GM21423 (cell line): ENCODE data around the gene DYRK3.
"Not testable (repeated sequence)": the region's sequence is repeated elsewhere in the genome, so short reads cannot be mapped to it uniquely, and the experiment has no call there.

Experiments
- ATAC-seq: cut with Tn5 transposase; IDR thresholded peaks from one replicate; pipeline ENCODE4 v1.9.1; 2021; ENCODE audit warnings: mild to moderate bottlenecking, moderate library complexity; ENCODE audit not compliant: unreplicated experiment

DYRK3 gene

GRCh38 chr1:206635080-206635977 lies at the start of gene DYRK3:
Gene DYRK3, plus strand, starts transcription at chr1:206635536. Its CDS starts 168 bp downstream, at chr1:206635704.
- peak; percentile 85 for ATAC-seq

DNA sequence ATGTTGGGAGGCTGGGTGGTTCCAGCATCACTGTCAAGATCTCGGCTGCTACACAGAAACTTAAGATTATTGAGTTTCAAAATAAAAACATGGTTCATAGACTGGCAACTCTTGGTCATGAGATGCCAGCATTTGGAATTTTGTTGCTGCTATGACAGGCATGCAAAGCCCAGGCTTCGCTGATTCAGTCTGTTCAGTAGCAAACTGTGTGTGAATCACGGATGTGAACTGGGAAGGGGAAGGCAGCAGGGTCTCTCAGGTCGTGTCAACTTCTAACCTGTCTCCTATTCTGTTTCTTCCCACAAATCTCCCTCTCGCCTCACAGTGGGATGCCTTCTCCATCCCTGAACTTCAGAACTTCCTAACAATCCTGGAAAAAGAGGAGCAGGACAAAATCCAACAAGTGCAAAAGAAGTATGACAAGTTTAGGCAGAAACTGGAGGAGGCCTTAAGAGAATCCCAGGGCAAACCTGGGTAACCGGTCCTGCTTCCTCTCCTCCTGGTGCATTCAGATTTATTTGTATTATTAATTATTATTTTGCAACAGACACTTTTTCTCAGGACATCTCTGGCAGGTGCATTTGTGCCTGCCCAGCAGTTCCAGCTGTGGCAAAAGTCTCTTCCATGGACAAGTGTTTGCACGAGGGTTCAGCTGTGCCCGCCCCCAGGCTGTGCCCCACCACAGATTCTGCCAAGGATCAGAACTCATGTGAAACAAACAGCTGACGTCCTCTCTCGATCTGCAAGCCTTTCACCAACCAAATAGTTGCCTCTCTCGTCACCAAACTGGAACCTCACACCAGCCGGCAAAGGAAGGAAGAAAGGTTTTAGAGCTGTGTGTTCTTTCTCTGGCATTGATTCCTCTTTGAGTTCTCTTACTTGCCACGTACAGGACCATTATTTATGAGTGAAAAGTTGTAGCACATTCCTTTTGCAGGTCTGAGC lies 48.6 kb upstream of the DYRK3 start:
- no peak for ATAC-seq

GRCh38 chr1:206587904-206588303 lies 47.4 kb upstream of the DYRK3 start:
- no peak for ATAC-seq

- ATAC-seq, result no peak
Measured at GRCh38 chr1:206588492-206588891, 46.8 kb upstream of the DYRK3 start.

- ATAC-seq, result no peak
Measured at GRCh38 chr1:206589206-206589605, 46.1 kb upstream of the DYRK3 start.

DNA sequence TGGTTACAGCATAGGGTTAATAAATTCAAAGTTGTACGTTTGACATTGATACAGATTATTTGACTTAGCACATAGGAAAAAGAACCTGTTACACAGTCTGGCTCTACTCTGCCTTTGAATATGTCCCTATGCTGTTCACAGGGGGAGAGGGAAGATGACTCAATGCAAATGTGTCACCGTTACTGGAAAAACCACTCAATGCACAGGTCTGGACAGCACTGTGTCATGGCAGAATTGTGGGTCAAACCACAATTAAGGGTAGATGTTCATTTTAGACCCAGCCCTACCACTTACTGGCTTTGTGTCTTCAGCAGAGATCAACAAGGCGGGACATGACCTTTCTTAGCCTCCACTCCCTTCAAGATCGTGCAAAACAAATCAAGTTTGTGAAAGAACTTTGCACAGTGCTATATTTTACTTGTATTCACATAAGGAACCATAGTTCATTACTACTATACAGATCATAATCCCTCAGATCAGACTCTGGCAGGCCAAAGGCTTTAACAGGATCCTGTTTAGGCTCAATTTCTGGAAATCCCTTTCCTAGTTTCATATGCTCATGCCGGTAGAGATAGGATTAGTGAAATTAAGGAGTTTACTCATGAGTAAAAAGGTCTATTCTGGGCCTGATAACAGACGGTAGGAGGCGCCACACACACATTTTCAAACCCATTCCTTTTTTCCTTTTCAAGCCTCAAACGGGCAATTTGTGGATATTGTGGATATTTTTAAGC lies 45.1 kb upstream of the DYRK3 start:
- ATAC-seq, result peak; percentile 52

DNA sequence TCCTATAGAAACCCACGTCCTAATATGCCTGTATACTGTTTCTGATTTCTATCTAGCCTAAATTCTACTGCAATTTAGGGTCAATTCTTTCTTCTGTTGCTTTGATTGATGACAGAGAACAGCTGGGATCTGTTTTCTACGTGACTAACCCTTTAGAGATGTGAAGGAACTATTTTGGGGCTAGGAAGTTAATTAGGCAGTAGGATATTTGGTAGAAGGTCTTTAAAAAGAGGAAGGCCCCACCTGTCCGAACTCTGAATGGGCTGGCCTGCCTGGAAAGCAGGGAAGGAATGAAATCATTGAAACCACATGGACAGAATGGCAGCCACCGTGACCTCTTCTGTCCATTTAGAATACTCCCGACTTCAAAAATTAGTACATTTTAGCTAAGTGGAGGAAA lies 44.1 kb upstream of the DYRK3 start:
- no peak for ATAC-seq

DNA sequence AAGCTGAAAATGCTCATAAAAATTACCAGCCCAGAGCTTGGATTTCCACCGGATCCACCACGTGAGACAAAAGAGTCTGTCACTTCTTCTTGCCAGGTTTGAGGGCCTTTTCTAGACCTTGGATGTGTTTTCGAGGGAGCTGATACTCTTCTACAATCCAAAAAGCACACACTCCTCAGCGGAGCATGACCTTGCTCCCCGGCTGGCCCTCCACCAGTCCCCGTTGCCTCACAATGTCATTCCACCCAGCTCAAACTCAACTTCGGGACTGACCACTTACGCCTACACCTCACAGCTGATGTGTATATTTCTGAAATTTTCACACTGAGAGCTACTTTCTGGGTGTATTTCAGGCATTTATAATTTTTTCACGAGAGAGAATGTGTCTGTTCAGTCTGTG lies 43.6 kb upstream of the DYRK3 start:
- ATAC-seq, result no peak

DNA sequence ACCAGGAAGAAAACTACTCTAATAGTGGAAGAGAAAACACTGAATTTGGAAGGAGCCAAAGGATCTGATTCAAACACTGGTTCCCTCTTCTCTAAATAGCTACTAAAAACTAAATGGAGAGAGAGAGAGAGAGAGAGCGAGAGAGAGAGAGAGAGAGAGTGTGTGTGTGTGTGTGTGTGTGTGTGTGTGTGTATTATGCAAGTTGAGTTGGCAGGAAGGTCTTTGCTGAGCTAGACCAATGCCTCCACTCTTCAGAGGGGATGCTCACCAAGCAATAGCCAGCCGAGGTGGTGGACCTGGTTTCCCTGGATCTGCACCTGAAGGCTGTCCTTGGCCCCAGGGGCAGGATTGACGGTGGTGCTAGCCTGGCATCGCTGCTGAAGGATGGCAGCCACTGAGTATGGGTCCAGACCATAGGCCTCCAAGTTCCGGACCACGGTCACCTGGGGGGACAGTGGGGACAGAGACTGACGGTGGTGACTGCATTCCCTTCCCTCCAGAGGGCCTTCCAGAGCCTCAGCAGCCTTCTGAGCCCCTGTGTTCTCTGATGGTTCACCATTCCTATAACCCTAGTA lies 41.9 kb upstream of the DYRK3 start:
- ATAC-seq, result no peak

DNA sequence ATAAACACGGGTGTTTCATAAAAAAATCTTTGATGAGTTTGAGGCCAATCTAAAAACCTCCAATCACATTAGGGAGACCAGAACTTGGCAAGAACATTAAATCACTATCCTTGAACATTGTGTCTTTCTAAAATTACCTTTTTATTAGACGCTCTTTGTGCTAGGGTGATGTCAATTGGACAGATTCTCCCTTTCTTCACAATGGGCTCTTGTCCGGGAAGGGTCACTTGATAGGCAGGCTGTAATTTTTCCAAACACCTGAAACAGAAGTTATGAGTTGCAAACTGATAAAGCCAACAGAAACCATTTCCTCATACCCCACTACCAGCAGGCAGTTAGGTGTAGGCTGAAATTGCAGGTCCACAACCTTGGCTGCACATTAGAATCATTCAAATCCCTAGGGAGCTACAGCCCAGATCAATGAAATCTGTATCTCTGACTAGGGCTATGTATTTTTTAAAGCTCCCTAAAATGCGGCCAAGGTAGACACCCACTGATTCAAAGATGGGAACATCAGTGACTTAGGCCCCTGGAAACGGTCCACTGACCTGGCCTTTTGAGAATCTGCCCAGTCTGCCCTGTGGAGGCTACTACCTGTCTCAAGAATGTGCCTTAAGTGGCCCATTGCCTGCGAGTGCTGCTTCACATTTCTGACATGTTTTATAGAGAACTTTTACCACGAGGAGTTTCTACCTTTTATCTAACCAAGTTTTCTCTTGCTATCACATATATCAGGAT lies 39.6 kb upstream of the DYRK3 start:
- ATAC-seq, result no peak

DNA sequence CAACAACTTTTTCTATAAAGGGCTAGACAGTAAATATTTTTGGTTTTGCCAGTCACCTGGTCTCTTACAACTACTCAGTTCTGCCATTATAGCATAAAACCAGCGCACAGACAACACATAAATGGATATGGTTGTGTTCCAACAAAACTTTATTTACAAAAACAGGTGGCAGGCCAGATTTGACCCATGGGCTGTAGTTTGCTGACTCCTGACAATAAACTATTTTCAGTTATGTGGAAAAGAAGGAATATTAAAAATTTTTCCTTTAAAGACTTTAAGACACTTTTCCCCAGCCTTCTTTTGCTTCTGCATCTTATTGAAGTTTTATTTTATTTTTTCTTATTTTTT lies 39.0 kb upstream of the DYRK3 start:
- no peak for ATAC-seq

GRCh38 chr1:206600527-206600926 lies 34.8 kb upstream of the DYRK3 start:
- no peak for ATAC-seq

DNA sequence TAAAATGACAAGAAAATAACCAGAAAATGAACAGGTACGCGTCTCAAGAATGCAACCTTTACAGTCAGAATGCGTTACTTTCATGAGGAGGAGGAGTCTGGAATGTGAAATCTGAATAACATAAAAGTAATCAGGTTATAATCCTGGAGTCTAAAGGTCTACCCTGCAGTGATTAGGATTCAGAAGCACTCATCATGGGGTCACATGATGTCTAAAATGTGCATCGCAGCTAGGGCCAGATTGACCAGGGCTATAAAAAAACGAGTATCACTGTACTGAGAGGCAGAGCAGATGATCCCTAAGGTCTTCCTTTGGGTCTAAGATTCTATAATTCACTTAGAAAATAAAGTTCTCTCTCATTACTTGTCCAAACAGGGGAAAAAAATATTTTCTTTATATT lies 30.5 kb upstream of the DYRK3 start:
- ATAC-seq, result no peak

DNA sequence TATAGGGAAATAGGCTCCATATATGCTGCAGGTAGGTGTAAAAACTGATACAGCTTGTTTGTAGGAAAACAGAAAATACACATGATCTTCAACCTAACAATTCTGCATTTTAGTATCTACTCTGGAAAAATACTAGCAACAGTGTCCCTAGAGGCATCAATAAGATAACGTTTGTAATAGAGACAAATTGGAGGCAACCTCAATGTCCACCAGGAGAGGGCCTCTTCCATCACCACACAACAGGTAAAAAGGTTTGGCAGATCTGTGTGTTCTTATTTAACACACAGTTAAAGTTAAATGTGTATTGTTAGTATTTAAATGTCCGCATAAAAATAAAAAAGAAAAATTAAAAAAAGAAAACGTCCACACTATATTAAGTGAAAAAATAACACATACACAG lies 28.5 kb upstream of the DYRK3 start:
- no peak for ATAC-seq

GRCh38 chr1:206608108-206608698 lies 27.1 kb upstream of the DYRK3 start:
- no peak for ATAC-seq

GRCh38 chr1:206609229-206609991 lies 25.9 kb upstream of the DYRK3 start:
- ATAC-seq, result no peak

DNA sequence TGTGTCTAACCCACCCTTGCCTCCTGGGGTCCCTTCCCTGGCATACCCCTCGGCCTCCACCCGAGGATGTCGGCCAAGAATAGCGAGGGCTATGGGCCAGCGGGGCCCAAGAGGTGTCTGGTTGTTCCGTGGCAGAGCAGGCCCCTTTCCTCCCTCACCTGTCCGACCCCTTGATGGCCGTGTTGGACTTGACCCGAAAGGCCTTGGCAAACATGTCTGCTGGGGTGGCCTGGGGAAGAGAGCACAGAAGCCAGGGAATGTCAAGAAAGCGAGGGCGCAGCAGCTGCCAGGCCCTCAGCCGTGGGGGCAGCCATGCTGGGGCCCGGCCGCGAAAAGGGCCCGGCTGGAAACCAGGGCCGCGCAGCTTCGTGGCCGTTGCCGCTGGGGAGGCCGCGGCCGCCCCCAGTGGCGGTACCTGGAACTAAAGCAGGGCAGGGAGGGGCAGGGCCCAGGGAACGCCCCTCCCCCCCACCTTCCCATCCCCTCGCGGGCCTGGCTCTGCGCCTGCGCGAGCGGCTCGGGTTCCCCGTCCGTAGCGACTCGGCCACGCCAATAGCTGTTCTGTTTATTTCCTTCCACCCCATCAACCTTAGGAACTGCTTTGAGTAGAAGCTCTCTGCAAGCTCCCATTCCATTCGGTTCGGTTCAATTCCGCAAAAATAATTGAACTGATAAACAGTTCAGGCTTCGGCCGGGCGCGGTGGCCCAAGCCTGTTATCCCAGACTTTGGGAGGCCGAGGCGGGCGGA lies 23.0 kb upstream of the DYRK3 start, which contains the start of gene EIF2D:
TSS of gene EIF2D (minus strand) at position 337 of the 748 bp plus-strand sequence. CDS start at position 214, 123 bp downstream.
- peak; percentile 87 for ATAC-seq

GRCh38 chr1:206626396-206626795 lies 8.9 kb upstream of the DYRK3 start:
- not testable (repeated sequence) for ATAC-seq
